HFFc6 (cell line): ENCODE measurements around the gene GBP1. TPM values are rescaled to one million over a fixed set of nuclear protein-coding genes. Genes with fewer than 3 reads are reported as not detected.
"Not testable (repeated sequence)": the region's sequence is repeated elsewhere in the genome, so short reads cannot be mapped to it uniquely, and the experiment has no call there.

ENCODE experiments used
- DNase-seq: peaks from one replicate; pipeline ENCODE4 v3.0.0-alpha.2; 2018
- H3K27ac Mint-ChIP-seq: 2 replicates; pipeline ENCODE4 v1.8.0; 2020; ENCODE audit warnings: mild to moderate bottlenecking, mixed read lengths
- H3K27me3 Mint-ChIP-seq: 2 replicates; pipeline ENCODE4 v1.8.0; 2021; ENCODE audit warnings: mild to moderate bottlenecking, moderate library complexity, mixed read lengths; ENCODE audit not compliant: insufficient read depth
- H3K36me3 Mint-ChIP-seq: 2 replicates; pipeline ENCODE4 v1.8.0; 2021; ENCODE audit warnings: low read depth, mixed read lengths
- H3K4me1 Mint-ChIP-seq: 2 replicates; pipeline ENCODE4 v1.8.0; 2020; ENCODE audit warnings: low read depth, mixed read lengths
- H3K4me3 Mint-ChIP-seq: 2 replicates; pipeline ENCODE4 v1.8.0; 2020; ENCODE audit warnings: mild to moderate bottlenecking, moderate library complexity, mixed read lengths
- H3K9me3 Mint-ChIP-seq: 2 replicates; pipeline ENCODE4 v1.8.0; 2020; ENCODE audit warnings: mild to moderate bottlenecking, mixed read lengths
- CTCF ChIP-seq: fragments of 200-600 bp; sonication (generic); IDR thresholded peaks from 2 replicates; pipeline ENCODE4 v1.5.0; 2021; ENCODE audit warnings: antibody characterized with exemption, mild to moderate bottlenecking
- total RNA-seq, 6 experiments: library from RNA; stranded (reverse); fragmentation: NEBNext Ultra II Directional; extraction: Animal tissue kit (Norgen Biotek cat#: 25700); gene quantifications; 2 replicates in 1 of 6; 3 replicates in 5 of 6; pipeline ENCODE4 v1.2.3, GENCODE V29; 2021

The GBP1 gene
- total RNA-seq, 6 experiments from 2014 or later = 26.7 to 32.7 (median 29.9) TPM

- Mint-ChIP-seq H3K27ac (peak within 1 kb of the TSS; percentile 82), H3K4me3 (peak within 1 kb of the TSS; percentile 90)
These were observed 42.6 kb downstream of the GBP1 start, which contains the start of gene GBP3 for GRCh38 chr1:89022167-89022959. TSS of gene GBP3 (minus strand) at chr1:89022866. CDS start at chr1:89020721, 2,145 bp downstream.

GRCh38 chr1:89018318-89018717 is 46.7 kb downstream of the GBP1 start:
- H3K27me3 Mint-ChIP-seq, H3K4me3 Mint-ChIP-seq, H3K27ac Mint-ChIP-seq, H3K9me3 Mint-ChIP-seq, DNase-seq: not testable (repeated sequence)
- H3K4me1 Mint-ChIP-seq = peaks cover 37% of the 10 kb centered on the region
- peaks cover 36% of the 10 kb centered on the region for H3K36me3 Mint-ChIP-seq

More at GRCh38 chr1:89022167-89022959, 42.6 kb downstream of the GBP1 start, which contains the start of gene GBP3:
- H3K27me3 Mint-ChIP-seq = no peaks in the 10 kb centered on the region
- TF ChIP-seq CTCF = no peak
- H3K4me1 Mint-ChIP-seq = peaks cover 37% of the 10 kb centered on the region
- H3K36me3 Mint-ChIP-seq = peaks cover 21% of the 10 kb centered on the region; the same call in 1 of the 2 replicates
- no peaks in the 10 kb centered on the region for H3K9me3 Mint-ChIP-seq
- DNase-seq = peak; percentile 59

GRCh38 chr1:89008511-89008910 is 56.5 kb downstream of the GBP1 start:
- H3K27me3 Mint-ChIP-seq = no peaks in the 10 kb centered on the region; the same call in 1 of the 2 replicates
- H3K4me1 Mint-ChIP-seq = no peaks in the 10 kb centered on the region
- DNase-seq = no peak
- TF ChIP-seq CTCF = no peak
- H3K36me3 Mint-ChIP-seq = peaks cover 48% of the 10 kb centered on the region
- no peaks in the 10 kb centered on the region for H3K9me3 Mint-ChIP-seq
- H3K4me3 Mint-ChIP-seq = no peak overlapping the region
- no peak overlapping the region for H3K27ac Mint-ChIP-seq

GRCh38 chr1:89005286-89006151 is 59.5 kb downstream of the GBP1 start:
- Mint-ChIP-seq H3K36me3 (peaks cover 43% of the 10 kb centered on the region), H3K27ac (no peak overlapping the region), H3K27me3 (no peaks in the 10 kb centered on the region; the same call in 1 of the 2 replicates)

More at GRCh38 chr1:89005286-89006151, 59.5 kb downstream of the GBP1 start:
- no peak for DNase-seq
- H3K4me3 Mint-ChIP-seq = no peak overlapping the region
- H3K4me1 Mint-ChIP-seq = peaks cover 15% of the 10 kb centered on the region
- no peaks in the 10 kb centered on the region for H3K9me3 Mint-ChIP-seq
- TF ChIP-seq CTCF = no peak

Other genes with a start within 250 kb of the GBP1 start
- 10 to 100 TPM; 24.8 to 29.7 (median 27.0) TPM for gene GTF2B, start 173.6 kb downstream of the GBP1 start, total RNA-seq
- 10 to 100 TPM; 18.1 to 25.4 (median 23.7) TPM for gene KYAT3, start 72.6 kb downstream of the GBP1 start, total RNA-seq
- gene RBMXL1, start 72.6 kb downstream of the GBP1 start, total RNA-seq = 1 to 10 TPM; 5.5 to 9.7 (median 8.2) TPM
- 10 to 100 TPM; 26.5 to 44.6 (median 39.3) TPM for gene GBP3, start 42.3 kb downstream of the GBP1 start, total RNA-seq
- under 1 TPM; 0.40 to 0.85 (median 0.52) TPM for gene GBP2, start 60.9 kb upstream of the GBP1 start, total RNA-seq
- not detected for gene GBP7, start 110.8 kb upstream of the GBP1 start, total RNA-seq
- gene GBP4, start 133.7 kb upstream of the GBP1 start, total RNA-seq = under 1 TPM; 0.10 to 0.31 (median 0.22) TPM
- gene GBP5, start 207.7 kb upstream of the GBP1 start, total RNA-seq = under 1 TPM in 2 of 6 experiments, not detected in 4; 0.10 to 0.34 TPM